GM18511 (cell line): ENCODE results near the gene ZBTB43.
"Not testable (repeated sequence)": the region's sequence is repeated elsewhere in the genome, so short reads cannot be mapped to it uniquely, and the experiment has no call there.

Experiments used
- ATAC-seq: cut with Tn5 transposase; IDR thresholded peaks from one replicate; pipeline ENCODE4 v1.9.1; 2021; ENCODE audit warnings: mild to moderate bottlenecking, moderate library complexity; ENCODE audit not compliant: unreplicated experiment

ZBTB43 gene

DNA sequence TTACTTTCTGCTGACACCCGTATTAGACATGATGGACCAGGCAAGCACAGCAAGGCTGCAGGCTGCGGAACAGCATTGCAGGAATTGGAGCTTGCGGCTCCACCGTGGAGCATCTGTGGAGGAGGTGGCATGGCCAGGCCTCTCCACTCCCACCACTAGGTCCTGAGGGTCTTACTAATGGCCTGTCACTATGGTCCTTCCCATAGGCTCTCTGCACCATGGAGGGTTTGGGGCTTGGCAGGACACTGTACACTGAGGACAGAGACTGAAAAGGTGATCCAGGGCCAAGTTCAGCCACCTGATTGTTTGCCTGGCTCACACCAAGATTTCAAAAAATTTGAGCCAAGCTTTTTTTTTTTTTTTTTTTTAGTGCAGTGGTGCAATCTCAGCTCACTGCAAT lies 14.3 kb upstream of the ZBTB43 start:
- ATAC-seq, result no peak

DNA sequence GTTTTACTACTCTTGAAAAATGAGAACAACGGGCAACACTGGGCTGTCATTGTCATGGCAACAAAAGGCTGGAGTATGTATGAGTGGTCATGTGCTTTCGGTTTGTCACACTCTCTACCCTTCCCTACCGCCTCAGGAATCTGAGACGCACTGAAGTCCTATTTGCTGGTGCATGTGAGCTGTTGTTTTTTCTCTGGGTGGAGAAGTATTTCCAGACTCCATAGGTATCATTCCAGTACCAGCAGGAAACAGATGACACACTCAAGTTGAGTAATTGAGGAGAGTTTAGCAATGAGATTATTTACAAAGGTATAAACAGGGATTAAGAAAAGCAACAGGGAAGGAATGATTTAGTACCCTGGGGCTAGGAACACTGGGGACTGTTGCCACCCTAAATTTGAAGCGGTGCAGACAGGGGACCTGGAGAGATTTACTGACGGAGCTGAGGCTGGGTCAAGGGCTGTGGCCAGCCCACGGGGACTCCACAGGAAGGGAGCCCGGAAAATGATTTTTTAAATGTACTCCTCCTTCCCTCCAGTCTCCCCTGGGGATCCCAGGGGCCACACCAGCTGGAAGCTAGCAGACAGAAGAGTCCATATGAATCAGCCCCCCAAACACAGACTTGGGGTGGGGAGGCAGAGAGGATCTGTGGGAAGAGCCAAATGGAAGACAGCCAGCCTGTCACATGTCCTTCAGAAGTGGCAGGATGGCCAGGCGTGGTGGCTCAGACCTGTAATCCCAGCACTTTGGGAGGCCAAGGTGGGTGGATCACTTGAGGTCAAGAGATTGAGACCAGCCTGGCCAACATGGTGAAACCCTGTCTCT lies 13.2 kb upstream of the ZBTB43 start:
- no peak for ATAC-seq

DNA sequence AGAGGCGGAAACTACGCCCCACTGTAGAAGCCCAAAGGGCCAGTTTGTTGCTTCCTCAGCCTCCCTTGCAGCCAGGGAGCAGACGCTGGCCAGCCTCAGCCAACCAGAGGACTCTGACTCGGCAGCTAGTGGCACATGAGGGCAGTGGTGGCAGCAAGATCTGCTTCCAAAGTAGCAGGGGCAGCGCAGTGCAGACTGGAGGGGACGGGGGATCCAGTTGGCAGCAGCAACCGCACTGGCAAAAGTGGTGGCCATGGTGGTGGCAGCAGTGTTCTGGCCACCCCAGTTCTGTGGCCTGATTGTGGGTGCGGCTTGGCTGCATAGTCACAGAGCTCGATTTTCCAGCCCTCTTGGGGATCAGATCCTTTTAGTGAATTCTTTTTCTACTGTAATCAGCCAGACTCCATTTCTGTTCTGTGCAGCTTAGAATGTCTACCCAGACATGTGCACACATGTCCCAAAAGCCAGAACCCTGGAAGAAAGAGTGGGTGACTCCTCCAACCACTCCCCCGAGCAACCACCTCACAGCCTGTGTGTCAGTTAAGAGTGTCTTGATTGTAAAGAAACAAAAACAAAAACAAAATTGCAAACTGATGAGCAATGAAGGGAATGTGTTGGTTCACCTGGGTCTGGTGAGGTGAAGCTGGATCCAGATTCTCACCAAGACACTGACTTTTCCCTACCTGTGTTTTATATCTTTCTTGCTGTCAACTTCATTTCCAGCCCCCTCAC lies 11.0 kb upstream of the ZBTB43 start:
- no peak for ATAC-seq

DNA sequence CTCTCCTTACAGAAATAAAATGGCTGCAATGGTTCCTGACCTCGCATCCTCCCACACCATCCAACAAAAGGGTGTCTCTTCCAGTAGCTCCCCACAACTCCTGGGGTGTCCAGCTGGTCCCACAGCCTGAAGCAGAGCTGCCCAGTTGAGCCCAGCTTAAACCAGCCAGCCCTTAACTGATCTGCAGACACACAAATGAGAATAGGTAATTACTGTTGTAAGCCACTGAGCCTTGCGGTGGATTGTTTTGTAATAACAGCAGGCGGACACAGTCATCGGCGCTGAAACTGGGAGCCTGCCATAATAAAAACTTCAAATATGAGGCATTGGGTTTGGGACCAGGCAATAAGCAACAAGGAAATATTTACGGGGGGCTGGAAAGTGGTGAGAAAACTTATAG lies 10.4 kb upstream of the ZBTB43 start:
- no peak for ATAC-seq

DNA sequence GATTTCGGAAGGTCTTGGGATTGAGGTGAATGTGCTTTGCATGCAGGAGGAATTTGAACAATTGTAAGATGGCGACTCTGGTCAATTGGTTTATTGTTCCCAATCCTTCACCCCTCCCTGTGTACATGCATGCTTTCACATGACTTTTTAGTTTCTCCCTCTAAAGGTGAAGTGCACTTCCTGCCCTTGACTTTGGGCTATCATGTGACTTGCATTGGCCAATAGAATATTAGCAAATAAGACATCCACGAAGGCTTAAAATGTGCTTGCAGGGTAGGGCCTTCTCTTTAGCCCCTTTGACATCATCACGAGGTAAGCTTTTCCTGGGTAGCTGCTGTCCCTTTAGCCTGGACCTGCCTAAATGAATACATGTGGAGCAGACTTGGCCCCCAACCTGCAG lies 8.1 kb upstream of the ZBTB43 start:
- ATAC-seq, result no peak

DNA sequence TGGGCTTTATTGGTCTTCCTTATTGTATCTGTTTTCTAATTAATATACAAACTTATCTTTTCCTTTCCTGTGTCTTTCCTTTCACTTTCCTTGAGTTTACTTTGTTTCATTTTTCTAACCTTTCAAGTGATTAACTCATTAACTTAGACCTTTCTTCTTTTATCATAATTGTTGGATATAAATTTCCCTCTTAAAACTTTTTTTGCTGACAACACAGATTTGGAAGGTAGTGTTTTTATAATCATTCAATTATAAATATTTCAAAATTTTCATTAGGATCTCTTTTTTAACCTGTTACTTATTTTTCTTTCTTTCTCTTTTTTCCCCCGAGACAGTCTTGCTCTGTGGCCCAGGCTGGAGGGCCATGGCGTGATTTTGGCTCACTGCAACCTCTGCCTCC lies 6.9 kb upstream of the ZBTB43 start:
- ATAC-seq, result no peak

DNA sequence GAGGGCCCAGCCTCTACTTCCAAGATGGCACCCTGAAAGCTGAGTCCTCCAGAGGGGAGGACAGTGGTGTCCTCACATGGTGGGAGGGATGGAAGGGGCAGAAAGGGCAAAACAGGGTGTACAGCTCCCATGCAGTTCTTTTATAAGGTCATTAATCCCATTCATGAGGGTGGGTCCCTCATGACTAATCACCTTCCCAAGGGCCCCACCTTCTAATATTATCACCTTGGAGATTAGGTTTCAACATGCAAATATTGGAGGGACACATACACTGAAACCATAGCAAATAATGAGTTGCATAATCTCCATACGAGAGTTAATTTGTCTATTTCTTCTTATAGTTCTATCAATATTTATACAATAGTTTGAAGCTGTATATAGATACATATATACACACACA lies 5.8 kb upstream of the ZBTB43 start:
- no peak for ATAC-seq

DNA sequence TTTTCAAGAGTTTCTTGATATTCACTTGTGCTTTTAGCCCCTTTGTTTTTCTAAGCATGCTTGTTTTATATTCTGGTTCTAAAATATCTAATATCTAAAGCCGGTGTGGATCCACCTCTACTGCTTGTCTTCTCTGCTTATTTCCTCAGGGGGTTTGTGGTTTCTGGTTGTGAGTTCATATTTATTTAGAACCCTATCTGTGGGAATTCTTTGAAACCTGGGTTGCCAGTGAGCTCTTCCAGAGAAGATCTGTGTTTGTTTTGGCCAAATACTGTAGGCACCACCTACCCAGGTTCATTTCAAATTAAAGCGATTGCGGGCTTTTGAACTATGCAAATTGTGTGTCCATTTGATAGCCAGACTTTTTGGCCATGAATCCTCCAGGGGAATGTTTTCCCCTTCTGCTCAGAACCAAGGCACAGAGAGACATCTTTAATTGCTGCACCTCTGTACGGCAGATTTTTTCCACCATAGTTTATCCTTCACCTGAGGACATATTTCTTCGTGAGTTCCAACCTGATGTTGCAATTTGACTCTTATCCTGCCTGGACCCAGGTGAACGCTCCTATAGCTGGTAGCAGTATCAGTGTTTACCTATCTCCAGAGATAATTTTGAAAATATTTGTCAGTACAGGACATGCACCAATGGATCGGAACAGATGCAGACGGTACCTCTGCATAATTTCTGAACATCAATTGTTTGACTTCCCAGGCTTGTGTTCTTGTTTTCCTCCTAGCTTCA lies 2.4 kb upstream of the ZBTB43 start:
- no peak for ATAC-seq

DNA sequence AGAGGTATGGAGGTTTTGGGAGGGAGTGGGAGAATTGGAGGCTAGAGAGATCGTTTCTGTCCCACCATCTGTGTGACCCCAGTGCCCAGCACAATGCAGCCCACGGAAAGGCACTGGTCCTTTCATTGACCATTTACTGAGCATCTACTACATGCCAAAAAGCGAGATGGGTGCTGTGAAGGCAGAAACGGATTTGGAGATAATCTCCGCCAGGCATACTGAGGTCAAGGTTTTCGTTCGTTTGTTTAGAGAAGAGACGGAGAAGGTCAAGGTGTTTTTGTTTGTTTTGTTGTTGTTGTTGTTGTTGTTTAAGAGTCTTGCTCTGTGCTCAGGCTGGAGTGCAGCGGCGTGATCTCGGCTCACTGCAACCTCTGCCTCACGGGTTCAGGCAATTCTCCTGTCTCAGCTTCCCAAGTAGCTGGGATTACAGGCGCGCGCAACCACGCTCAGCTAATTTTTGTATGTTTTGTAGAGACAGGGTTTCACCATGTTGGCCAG lies 593 bp upstream of the ZBTB43 start:
- ATAC-seq, result no peak

DNA sequence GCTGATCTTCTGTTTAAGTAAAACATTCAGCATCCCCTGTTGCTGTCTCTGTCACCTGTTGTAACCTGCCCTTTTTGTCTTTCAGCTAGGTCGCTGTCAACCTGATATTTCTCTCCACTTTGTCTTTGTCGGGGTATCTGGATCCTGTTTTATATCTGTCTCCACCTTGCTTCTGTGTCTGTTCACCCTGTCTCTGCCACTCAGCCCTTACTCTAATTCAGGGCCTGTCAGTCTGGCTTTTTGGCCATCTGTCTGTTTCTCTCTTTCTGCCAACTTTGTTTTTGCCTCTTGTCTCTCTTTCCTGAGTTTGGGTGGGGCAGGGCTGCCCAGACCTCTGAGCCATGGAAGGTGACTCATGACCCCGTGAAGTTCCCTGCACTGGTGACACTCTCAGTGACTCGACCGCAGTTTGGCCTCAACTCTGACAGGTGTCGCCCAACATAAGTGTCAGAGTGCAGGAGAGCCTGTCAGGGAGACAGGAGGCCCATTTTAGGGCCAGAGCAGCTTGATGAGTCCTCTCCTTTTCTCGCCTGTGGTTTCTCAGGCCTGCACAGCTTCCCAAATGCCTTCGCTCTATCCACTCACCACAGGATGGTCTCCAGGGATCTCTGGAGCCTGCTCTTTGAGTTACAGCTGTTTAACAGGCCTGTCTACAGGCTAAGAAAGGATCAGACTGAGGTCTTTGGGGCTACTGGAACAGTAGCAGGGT lies 868 bp downstream of the ZBTB43 start:
- ATAC-seq, result peak; percentile 75

DNA sequence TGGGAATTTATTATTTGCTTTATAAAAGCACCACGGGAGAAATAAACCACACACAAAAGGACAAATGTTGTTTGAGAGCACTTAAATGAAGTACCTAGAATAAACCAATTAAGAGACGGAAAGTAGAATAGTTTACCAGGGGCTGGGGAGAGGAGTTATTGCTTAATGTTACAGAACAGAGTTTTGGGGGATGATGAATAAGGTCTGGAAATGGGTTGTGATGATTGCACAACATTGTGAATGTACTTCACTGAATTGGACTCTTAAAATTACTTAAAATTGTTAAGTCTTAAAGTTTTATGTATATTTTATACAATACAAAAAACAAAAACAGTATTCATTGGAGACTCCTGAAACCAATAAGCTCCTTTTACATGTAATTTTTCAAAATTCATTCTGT lies 1.5 kb downstream of the ZBTB43 start:
- ATAC-seq, result no peak

DNA sequence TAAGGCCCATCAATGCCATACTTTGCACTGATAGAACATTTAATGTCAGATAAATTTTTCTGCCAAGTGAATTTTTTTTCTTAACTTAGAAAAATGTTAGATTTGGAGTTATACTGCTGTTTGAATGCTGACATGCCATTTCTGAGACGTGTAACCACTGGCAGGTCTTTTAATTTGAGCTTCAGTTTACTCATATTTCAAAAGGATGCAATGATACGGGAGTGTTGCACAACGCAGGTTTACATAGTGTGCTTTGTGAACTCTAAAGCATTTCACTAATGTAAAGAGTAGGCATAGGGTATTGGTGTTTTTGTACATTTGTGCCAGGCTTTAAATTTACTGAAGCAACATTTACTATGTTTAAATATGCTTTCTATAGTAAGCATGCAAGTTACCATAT lies 4.2 kb downstream of the ZBTB43 start:
- no peak for ATAC-seq

DNA sequence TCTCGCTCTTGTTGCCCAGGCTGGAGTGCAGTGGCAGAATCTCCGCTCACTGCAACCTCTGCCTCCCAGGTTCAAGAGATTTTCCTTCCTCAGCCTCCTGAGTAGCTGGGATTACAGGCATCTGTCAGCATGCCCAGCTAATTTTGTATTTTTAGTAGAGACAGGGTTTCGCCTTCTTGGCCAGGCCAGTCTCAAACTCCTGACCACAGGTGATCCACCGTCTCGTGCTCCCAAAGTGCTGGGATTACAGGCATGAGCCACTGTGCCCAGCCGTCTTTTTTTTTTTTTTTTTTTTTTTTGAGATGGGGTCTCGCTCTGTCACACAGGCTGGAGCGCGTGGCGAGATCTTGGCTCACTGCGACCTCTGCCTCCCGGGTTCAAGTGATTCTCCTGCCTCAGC lies 5.4 kb downstream of the ZBTB43 start:
- not testable (repeated sequence) for ATAC-seq

DNA sequence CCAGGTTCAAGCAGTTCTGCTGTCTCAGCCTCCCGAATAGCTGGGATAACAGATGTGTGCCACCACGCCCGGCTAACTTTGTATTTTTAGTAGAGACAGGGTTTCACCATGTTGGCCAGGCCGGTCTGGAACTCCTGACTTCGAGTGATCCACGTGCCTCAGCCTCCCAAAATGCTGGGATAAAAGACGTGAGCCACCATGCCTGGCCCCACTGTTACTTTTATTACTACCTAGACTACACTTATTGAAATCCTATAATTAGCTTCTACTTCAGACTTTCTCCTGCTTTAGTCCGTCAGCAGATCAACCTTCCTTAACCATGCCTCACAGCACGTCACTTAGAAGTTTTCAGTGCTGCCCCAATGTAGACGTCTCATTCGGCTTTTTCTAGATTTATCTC lies 8.2 kb downstream of the ZBTB43 start:
- no peak for ATAC-seq

DNA sequence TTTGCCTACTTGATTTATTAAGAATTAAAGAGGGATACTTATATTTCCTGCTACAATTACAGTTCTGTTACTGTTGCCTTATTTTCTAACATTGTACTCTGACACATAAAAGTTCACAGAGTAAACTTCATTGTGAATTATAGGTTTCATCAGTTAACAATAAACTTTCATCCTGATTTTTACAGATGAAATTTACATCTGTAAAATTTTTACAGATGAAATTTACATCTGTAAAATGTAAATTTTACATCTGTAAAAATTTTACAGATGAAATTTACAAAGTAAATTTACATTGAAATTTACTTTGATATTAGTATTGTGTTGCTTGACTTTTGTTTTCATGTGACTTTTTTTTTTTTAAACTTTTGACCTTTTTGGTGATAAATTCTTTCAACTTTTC lies 9.3 kb downstream of the ZBTB43 start:
- no peak for ATAC-seq

DNA sequence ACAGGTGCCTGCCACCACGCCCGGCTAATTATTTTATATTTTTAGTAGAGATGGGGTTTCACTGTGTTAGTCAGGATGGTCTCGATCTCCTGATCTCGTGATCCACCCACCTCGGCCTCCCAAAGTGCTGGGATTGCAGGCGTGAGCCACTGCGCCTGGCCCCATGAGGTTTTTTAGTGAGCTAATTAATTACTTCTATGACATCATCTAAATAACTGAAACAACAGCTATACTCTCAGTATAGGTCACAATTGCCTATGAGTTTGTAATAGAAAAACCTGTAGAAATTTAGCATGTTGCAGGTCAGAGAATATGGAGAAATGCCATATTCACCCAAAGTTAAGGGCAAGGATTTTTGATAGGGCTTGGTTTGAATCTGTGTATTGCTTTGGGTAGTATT lies 12.8 kb downstream of the ZBTB43 start:
- ATAC-seq, result not testable (repeated sequence)

DNA sequence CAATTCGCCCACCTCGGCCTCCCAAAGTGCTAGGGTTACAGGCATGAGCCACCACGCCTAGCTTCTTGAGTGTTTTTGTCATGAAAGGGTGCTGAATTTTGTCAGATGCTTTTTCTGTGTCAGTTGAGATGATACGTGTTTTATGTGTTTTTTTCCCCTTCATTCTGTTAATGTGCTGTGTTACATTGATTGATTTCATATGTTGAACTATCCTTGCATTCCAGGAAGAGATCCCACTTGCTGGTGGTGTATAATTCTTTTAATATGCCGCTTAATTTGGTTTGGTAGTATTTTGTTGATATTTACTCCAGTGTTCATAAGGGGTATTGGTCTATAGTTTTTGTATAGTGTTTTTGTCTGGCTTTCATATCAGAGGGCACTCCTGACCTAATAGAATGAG lies 13.6 kb downstream of the ZBTB43 start:
- no peak for ATAC-seq

DNA sequence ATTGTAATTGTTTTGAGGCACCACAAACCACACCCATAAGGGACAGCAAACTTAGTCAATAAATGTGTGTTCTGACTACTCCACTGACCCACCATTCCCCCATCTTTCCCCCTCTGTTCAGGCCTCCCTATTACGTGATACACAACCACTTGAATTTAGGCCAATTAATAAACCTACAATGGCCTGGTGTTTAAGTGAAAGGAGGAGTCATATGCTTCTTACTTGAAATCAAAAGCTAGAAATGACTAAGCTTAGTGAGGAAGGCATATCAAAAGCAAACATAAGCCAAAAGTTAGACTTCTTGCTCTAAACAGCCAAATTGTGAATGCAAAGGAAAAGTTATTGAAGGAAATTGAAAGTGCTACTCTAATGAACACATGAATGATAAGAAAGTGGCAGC lies 14.6 kb downstream of the ZBTB43 start:
- no peak for ATAC-seq

DNA sequence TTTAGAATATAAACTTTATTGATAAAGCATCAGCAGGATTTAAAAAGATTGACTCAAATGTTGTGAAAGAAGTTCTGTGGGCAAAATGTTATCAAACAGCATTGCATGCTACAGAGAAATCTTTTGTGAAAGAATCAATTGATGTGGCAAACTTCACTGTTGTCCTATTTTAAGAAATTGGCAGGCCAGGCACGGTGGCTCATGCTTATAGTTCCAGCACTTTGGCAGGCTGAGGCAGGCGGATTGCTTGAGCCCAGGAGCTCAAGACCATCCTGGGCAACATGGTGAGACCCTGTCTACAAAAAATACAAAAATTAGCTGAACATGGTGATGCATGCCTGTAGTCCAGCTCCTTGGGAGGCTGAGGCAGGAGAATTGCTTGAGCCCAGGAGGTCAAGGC lies 17.4 kb downstream of the ZBTB43 start:
- no peak for ATAC-seq

DNA sequence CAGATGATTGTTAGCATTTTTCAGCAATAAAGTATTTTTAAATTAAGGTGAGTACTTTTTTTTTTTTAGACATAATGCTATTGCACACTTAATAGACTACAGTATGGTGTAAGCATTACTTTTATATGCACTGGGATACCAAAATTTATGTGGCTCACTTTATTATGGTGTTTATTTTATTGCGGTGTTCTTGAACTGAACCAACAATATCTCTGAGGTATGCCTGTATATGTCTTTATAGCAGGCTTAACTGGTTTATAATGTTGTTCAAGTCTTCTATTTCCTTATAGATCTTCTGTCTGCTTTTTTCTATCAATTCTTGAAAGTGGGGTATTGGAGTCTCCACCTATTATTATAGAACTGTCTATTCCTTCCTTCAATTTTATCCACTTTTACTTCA lies 18.0 kb downstream of the ZBTB43 start:
- no peak for ATAC-seq

DNA sequence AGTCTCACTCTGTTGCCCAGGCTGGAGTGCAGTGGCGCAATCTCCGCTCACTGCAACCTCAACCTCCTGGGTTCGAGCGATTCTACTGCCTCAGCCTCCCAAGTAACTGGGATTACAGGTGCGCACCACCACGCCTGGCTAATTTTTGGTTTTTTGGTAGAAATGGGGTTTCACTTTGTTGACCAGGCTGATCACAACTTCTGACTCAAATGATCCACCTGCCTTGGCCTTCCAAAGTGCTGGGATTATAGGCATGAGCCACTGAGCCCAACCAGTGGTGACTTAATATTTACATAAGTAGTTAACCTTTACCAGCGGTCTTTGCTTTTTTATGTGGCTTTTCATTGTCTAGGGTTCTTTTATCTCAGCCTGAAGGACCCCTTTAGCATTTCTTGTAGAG lies 19.2 kb downstream of the ZBTB43 start:
- ATAC-seq, result not testable (repeated sequence)
